OCI-LY3 (cell line): ENCODE measurements around the gene MAPKAPK3.

ENCODE experiments used
- H2AFZ ChIP-seq: fragments of 200-600, 300-600 bp; shearing (Covaris generic); 2 replicates; pipeline ENCODE4 v1.6.0; 2014; ENCODE audit warnings: antibody characterized with exemption, low read depth, low read length
- H3K27ac ChIP-seq: fragments of 200-600, 300-600 bp; sonication (generic); 2 replicates; pipeline ENCODE4 v1.5.1; 2014; ENCODE audit warnings: mild to moderate bottlenecking, low read length, moderate library complexity, mixed read lengths
- H3K27me3 ChIP-seq: fragments of 200-600, 300-600 bp; sonication (generic); 2 replicates; pipeline ENCODE4 v1.6.1; 2014; ENCODE audit warnings: low read depth, low read length, mixed read lengths
- H3K36me3 ChIP-seq: fragments of 200-600, 300-600 bp; sonication (generic); replicated peaks from 2 replicates; pipeline ENCODE3; 2014; ENCODE audit warnings: low read depth, low read length, mixed read lengths
- H3K4me1 ChIP-seq: fragments of 300-600, 200-600 bp; sonication (generic); 2 replicates; pipeline ENCODE4 v1.6.1; 2014; ENCODE audit warnings: low read length, mixed read lengths
- H3K4me2 ChIP-seq: fragments of 200-600, 300-600 bp; sonication (generic); 2 replicates; pipeline ENCODE4 v1.6.1; 2014; ENCODE audit warnings: low read length, mixed read lengths
- H3K4me3 ChIP-seq: fragments of 300-600, 200-600 bp; sonication (generic); 2 replicates; pipeline ENCODE4 v1.5.1; 2014; ENCODE audit warnings: antibody characterized with exemption, mild to moderate bottlenecking, low read length, moderate library complexity
- H3K79me2 ChIP-seq: fragments of 300-600, 200-600 bp; shearing (Covaris generic); 2 replicates; pipeline ENCODE4 v1.6.1; 2014; ENCODE audit warnings: mild to moderate bottlenecking, low read length, mixed read lengths
- H3K9ac ChIP-seq: fragments of 300-600, 200-600 bp; shearing (Covaris generic); 2 replicates; pipeline ENCODE4 v1.6.0; 2014; ENCODE audit warnings: mild to moderate bottlenecking, low read length, moderate library complexity
- H3K9me3 ChIP-seq: fragments of 200-600, 300-600 bp; shearing (Covaris generic); 2 replicates; pipeline ENCODE4 v1.6.1; 2014; ENCODE audit warnings: low read length, mixed read lengths; ENCODE audit not compliant: insufficient read depth
- H4K20me1 ChIP-seq: fragments of 200-600, 300-600 bp; sonication (generic); 2 replicates; pipeline ENCODE4 v1.6.1; 2016; ENCODE audit warnings: low read length, mixed read lengths; ENCODE audit not compliant: insufficient read depth
- CTCF ChIP-seq: fragments of 200-600, 300-600 bp; sonication (generic); IDR thresholded peaks from 2 replicates; pipeline ENCODE4 v1.5.1; 2014; ENCODE audit warnings: antibody characterized with exemption, low read length, low read depth
- EZH2phosphoT487 ChIP-seq: fragments of 200-600 bp; shearing (Covaris generic); IDR thresholded peaks from 2 replicates; pipeline ENCODE4 v1.6.1; 2018; ENCODE audit warnings: antibody characterized with exemption, mixed run types, low read depth

The MAPKAPK3 gene

GRCh38 chr3:50573566-50574443 lies 43.1 kb upstream of the MAPKAPK3 start:
- H3K9me3 ChIP-seq, result no peaks in the 10 kb centered on the region
- no peak overlapping the region for H2AFZ ChIP-seq
- no peaks in the 10 kb centered on the region for H3K27me3 ChIP-seq
- no peak overlapping the region for H3K27ac ChIP-seq
- peaks cover 10% of the 10 kb centered on the region for H3K36me3 ChIP-seq
- peaks cover 10% of the 10 kb centered on the region; the same call in 1 of the 2 replicates for H3K79me2 ChIP-seq
- H3K4me3 ChIP-seq, result no peak overlapping the region
- no peak for TF ChIP-seq EZH2phosphoT487
- no peak for TF ChIP-seq CTCF
- no peak overlapping the region for H3K9ac ChIP-seq
- H3K4me1 ChIP-seq, result peaks cover 10% of the 10 kb centered on the region
- H4K20me1 ChIP-seq, result no peaks in the 10 kb centered on the region
- H3K4me2 ChIP-seq, result no peak overlapping the region

- no peak overlapping the region for H3K27ac ChIP-seq
Observed at GRCh38 chr3:50574444-50574831, 42.5 kb upstream of the MAPKAPK3 start.

GRCh38 chr3:50575372-50575771 lies 41.6 kb upstream of the MAPKAPK3 start:
- H3K4me1 ChIP-seq, result peaks cover 5% of the 10 kb centered on the region
- TF ChIP-seq CTCF (no peak), EZH2phosphoT487 (no peak)
- H3K9ac ChIP-seq, result no peak overlapping the region
- no peak overlapping the region for H2AFZ ChIP-seq
- no peaks in the 10 kb centered on the region for H3K27me3 ChIP-seq
- no peak overlapping the region for H3K4me2 ChIP-seq
- H4K20me1 ChIP-seq, result no peaks in the 10 kb centered on the region
- no peak overlapping the region for H3K27ac ChIP-seq
- no peak overlapping the region for H3K4me3 ChIP-seq
- peaks cover 14% of the 10 kb centered on the region for H3K36me3 ChIP-seq
- H3K79me2 ChIP-seq, result 0 out of 2 replicates have a peak, but pooled peaks cover 3% of the 10 kb centered on the region
- H3K9me3 ChIP-seq, result no peaks in the 10 kb centered on the region

More at GRCh38 chr3:50574444-50574831, 42.5 kb upstream of the MAPKAPK3 start:
- H3K79me2 ChIP-seq, result peaks cover 10% of the 10 kb centered on the region; the same call in 1 of the 2 replicates
- H3K4me3 ChIP-seq, result no peak overlapping the region
- no peak overlapping the region for H3K4me2 ChIP-seq
- no peaks in the 10 kb centered on the region for H3K9me3 ChIP-seq
- H3K36me3 ChIP-seq, result peaks cover 10% of the 10 kb centered on the region
- H3K4me1 ChIP-seq, result peaks cover 10% of the 10 kb centered on the region
- no peaks in the 10 kb centered on the region for H3K27me3 ChIP-seq
- no peaks in the 10 kb centered on the region for H4K20me1 ChIP-seq
- no peak overlapping the region for H2AFZ ChIP-seq
- TF ChIP-seq EZH2phosphoT487 (no peak), CTCF (no peak)
- H3K9ac ChIP-seq, result no peak overlapping the region

- H3K27me3 ChIP-seq, result no peaks in the 10 kb centered on the region
- 0 out of 2 replicates have a peak, but pooled peaks cover under 1% of the 10 kb centered on the region for H3K4me1 ChIP-seq
- H3K9ac ChIP-seq, result no peak overlapping the region
- peaks cover 13% of the 10 kb centered on the region for H3K36me3 ChIP-seq
- H3K9me3 ChIP-seq, result no peaks in the 10 kb centered on the region
- TF ChIP-seq CTCF (no peak), EZH2phosphoT487 (no peak)
- H3K4me3 ChIP-seq, result no peak overlapping the region
- no peak overlapping the region for H2AFZ ChIP-seq
- H3K79me2 ChIP-seq, result no peaks in the 10 kb centered on the region
- no peak overlapping the region for H3K4me2 ChIP-seq
- no peaks in the 10 kb centered on the region for H4K20me1 ChIP-seq
- H3K27ac ChIP-seq, result no peak overlapping the region
Observed at GRCh38 chr3:50577348-50577747, 39.6 kb upstream of the MAPKAPK3 start.
